HuH-7 (cell line): ENCODE data around the gene RNF41.

Source experiments
- DNase-seq: peaks from one replicate; pipeline ENCODE4 v3.0.0; 2011; ENCODE audit warnings: low spot score

RNF41 gene

GRCh38 chr12:56243731-56244181 lies 22.0 kb upstream of the RNF41 start:
- no peak for DNase-seq

- no peak for DNase-seq
These were observed 21.3 kb upstream of the RNF41 start for GRCh38 chr12:56242986-56243385.

GRCh38 chr12:56241424-56242303 lies 19.9 kb upstream of the RNF41 start:
- no peak for DNase-seq

- DNase-seq = no peak
These were observed 15.8 kb upstream of the RNF41 start for GRCh38 chr12:56237552-56237951.

- no peak for DNase-seq
These were observed 15.3 kb upstream of the RNF41 start for GRCh38 chr12:56236985-56237384.

- DNase-seq = no peak
These were observed 14.4 kb upstream of the RNF41 start for GRCh38 chr12:56236091-56236490.

- DNase-seq = no peak
These were observed 13.2 kb upstream of the RNF41 start for GRCh38 chr12:56234746-56235436.

- no peak for DNase-seq
These were observed 9.5 kb upstream of the RNF41 start for GRCh38 chr12:56231184-56231582.

GRCh38 chr12:56230432-56231183 lies 8.9 kb upstream of the RNF41 start:
- peak; percentile 96 for DNase-seq

GRCh38 chr12:56229916-56230431 lies 8.3 kb upstream of the RNF41 start, which contains the start of gene SLC39A5:
Gene SLC39A5, plus strand, starts transcription at chr12:56230051. Its CDS starts 1,224 bp downstream, at chr12:56231275.
- no peak for DNase-seq

- DNase-seq = no peak
These were observed 7.4 kb upstream of the RNF41 start for GRCh38 chr12:56229082-56229481.

GRCh38 chr12:56224954-56225353 lies 3.2 kb upstream of the RNF41 start:
- no peak for DNase-seq

GRCh38 chr12:56224102-56224701 lies 2.5 kb upstream of the RNF41 start, which contains the start of gene NABP2:
Gene NABP2, plus strand, starts transcription at chr12:56224342. Its CDS starts 515 bp downstream, at chr12:56224857.
- peak; percentile 100 for DNase-seq

GRCh38 chr12:56223571-56224101 lies 1.9 kb upstream of the RNF41 start:
- no peak for DNase-seq

- no peak for DNase-seq
These were observed 791 bp upstream of the RNF41 start for GRCh38 chr12:56222531-56222895.

- DNase-seq = no peak
These were observed 428 bp downstream of the RNF41 start for GRCh38 chr12:56221232-56221756.

- no peak for DNase-seq
These were observed 1.0 kb downstream of the RNF41 start for GRCh38 chr12:56220611-56221231.

GRCh38 chr12:56219840-56220239 lies 1.9 kb downstream of the RNF41 start:
- DNase-seq = no peak

GRCh38 chr12:56216461-56216860 lies 5.3 kb downstream of the RNF41 start:
- DNase-seq = no peak

GRCh38 chr12:56213878-56214277 lies 7.8 kb downstream of the RNF41 start:
- no peak for DNase-seq

GRCh38 chr12:56212361-56212760 lies 9.4 kb downstream of the RNF41 start:
- DNase-seq = no peak
